ENCODE data around the gene SMOC2.

The SMOC2 gene

DNA sequence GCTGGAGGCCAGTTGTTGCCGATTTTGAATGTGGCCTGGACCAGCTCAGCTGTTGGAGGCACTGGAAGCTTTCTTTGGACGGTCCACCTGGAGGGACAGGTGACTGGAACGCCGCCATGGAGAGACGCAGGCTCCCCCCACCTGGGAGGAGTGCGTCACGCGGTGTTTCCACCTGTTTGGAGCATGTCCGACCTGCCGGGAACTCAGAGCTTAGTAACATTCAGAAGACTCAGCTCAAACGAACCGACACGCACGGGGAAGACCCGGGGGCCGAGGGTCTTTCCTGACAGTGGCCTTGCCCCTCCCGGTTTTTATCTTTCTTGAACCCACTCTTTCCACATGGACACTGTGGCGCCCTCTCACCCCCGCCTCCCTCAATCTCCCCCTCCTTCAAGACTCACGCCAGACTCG, 141.6 kb downstream of the SMOC2 start:
- DNase-seq, result no peak
- no peak overlapping the region for H3K27ac Mint-ChIP-seq
- TF ChIP-seq CTCF (IDR thresholded peaks at IDR 0.05), result no peak
- H3K4me3 Mint-ChIP-seq, result no peak overlapping the region
- peaks cover 10% of the 10 kb centered on the region for H3K27me3 Mint-ChIP-seq (ENCODE audit: low read depth, poor library complexity)
- H3K36me3 Mint-ChIP-seq (ENCODE audit: low read depth), result no peaks in the 10 kb centered on the region
- peaks cover 30% of the 10 kb centered on the region for H3K4me1 Mint-ChIP-seq
- peaks cover 5% of the 10 kb centered on the region for H3K9me3 Mint-ChIP-seq

DNA sequence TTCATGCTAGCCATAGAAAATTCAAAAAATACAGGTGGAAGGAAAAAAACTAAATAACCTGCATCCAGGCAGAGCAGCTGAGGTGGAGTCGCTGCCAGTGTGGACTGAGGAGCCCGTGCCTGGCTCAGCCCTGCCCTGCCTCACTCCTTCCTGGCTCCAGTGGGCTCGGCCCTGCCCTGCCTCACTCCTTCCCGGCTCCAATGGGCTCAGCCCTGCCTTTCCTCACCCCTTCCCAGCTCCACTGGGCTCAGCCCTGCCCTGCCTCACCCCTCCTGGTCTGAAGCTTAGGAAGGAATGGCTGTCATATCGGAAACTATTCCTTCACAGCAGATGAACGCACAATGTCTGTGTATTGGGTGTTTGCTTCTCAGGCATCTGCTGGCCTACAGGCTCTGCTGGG, 142.1 kb downstream of the SMOC2 start:
- no peak for DNase-seq
- Mint-ChIP-seq H3K4me3 (no peak overlapping the region), H3K36me3 (ENCODE audit: low read depth) (no peaks in the 10 kb centered on the region), H3K27me3 (ENCODE audit: low read depth, poor library complexity) (peaks cover 10% of the 10 kb centered on the region), H3K9me3 (peaks cover 7% of the 10 kb centered on the region), H3K27ac (no peak overlapping the region), H3K4me1 (peaks cover 30% of the 10 kb centered on the region)
- no peak for TF ChIP-seq CTCF (IDR thresholded peaks at IDR 0.05)

- Mint-ChIP-seq H3K9me3 (peaks cover 7% of the 10 kb centered on the region), H3K27me3 (ENCODE audit: low read depth, poor library complexity) (peaks cover 10% of the 10 kb centered on the region), H3K4me3 (no peak overlapping the region), H3K36me3 (ENCODE audit: low read depth) (no peaks in the 10 kb centered on the region), H3K27ac (no peak overlapping the region), H3K4me1 (peaks cover 30% of the 10 kb centered on the region)
- DNase-seq, result no peak
- TF ChIP-seq CTCF (IDR thresholded peaks at IDR 0.05), result no peak
Observed at GRCh38 chr6:168583821-168584220, 142.8 kb downstream of the SMOC2 start.

DNA sequence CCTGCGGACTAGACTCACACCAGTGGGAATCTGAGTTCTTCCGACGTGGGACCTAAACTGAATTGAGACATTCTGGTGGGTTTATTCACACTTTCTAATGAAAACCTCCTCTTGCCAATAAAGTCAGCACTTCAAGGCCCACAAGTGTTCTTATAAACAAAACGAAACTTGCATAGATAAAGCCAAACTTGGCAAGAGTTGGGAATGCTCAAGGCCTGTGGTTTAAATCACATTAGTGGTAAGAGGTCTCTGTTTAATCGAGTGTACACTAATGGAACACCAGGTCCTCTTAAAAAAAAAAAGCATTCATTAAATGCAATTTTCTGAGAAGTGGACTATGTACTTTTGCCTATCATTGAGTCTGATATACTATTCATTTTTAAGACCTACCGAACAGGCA, 143.3 kb downstream of the SMOC2 start:
- no peak for DNase-seq
- Mint-ChIP-seq H3K36me3 (ENCODE audit: low read depth) (no peaks in the 10 kb centered on the region), H3K4me3 (no peak overlapping the region), H3K27me3 (ENCODE audit: low read depth, poor library complexity) (peaks cover 11% of the 10 kb centered on the region), H3K9me3 (peaks cover 7% of the 10 kb centered on the region), H3K27ac (no peak overlapping the region), H3K4me1 (peaks cover 29% of the 10 kb centered on the region)
- no peak for TF ChIP-seq CTCF (IDR thresholded peaks at IDR 0.05)

DNA sequence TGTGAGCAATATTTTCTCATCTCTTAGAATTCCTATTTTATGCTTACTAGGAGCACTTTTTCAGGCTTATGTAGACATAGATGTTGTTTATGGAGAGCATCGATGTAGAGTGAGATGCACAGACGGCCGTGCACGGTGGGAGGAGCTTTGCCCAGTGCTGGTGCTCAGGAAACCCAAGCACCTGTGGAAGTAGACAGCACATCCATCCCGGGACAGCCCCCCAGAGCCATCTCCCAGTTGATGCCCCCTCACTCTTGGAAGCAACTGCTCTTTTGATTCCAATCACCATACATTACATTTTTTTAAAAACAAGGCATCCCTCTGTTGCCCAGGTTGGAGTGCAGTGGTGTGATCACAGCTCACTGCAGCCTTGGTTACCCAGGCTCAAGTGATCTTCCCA, 143.7 kb downstream of the SMOC2 start:
- Mint-ChIP-seq H3K4me1 (peaks cover 25% of the 10 kb centered on the region), H3K36me3 (ENCODE audit: low read depth) (no peaks in the 10 kb centered on the region), H3K27ac (no peak overlapping the region), H3K4me3 (no peak overlapping the region), H3K9me3 (peaks cover 7% of the 10 kb centered on the region), H3K27me3 (ENCODE audit: low read depth, poor library complexity) (peaks cover 11% of the 10 kb centered on the region)
- DNase-seq, result no peak
- no peak for TF ChIP-seq CTCF (IDR thresholded peaks at IDR 0.05)

GRCh38 chr6:168585441-168585840, 144.5 kb downstream of the SMOC2 start:
- peaks cover 9% of the 10 kb centered on the region for H3K27me3 Mint-ChIP-seq (ENCODE audit: low read depth, poor library complexity)
- H3K4me1 Mint-ChIP-seq, result peaks cover 20% of the 10 kb centered on the region
- no peak for DNase-seq
- no peaks in the 10 kb centered on the region for H3K36me3 Mint-ChIP-seq (ENCODE audit: low read depth)
- no peak for TF ChIP-seq CTCF (IDR thresholded peaks at IDR 0.05)
- no peak overlapping the region for H3K4me3 Mint-ChIP-seq
- H3K27ac Mint-ChIP-seq, result no peak overlapping the region
- peaks cover 7% of the 10 kb centered on the region for H3K9me3 Mint-ChIP-seq

All from nephron progenitor cell (in vitro differentiated cells).